H9 (cell line): Measurements from ENCODE around the gene SMIM22. TPM values are rescaled to one million over a fixed set of nuclear protein-coding genes. Genes with fewer than 3 reads are reported as not detected.

ENCODE experiments used
- DNase-seq: peaks from one replicate; pipeline ENCODE4 v3.0.0-alpha.2; 2017
- H2AFZ ChIP-seq: one replicate; pipeline ENCODE4 v1.6.1; 2013; ENCODE audit warnings: mild to moderate bottlenecking, low read length, control low read depth, moderate library complexity
- H2AK5ac ChIP-seq: 2 replicates; pipeline ENCODE4 v1.6.1; 2013; ENCODE audit warnings: low read length, control low read depth, mixed read lengths; ENCODE audit not compliant: insufficient read length
- H2BK120ac ChIP-seq: one replicate; pipeline ENCODE4 v1.6.1; 2013; ENCODE audit warnings: low read depth, mild to moderate bottlenecking, low read length, control low read depth, inconsistent platforms; ENCODE audit not compliant: poor library complexity, severe bottlenecking
- H2BK12ac ChIP-seq: 2 replicates; pipeline ENCODE4 v1.6.1; 2013; ENCODE audit warnings: low read length, control low read depth, mixed read lengths, low read depth; ENCODE audit not compliant: insufficient read length
- H2BK15ac ChIP-seq: 2 replicates; pipeline ENCODE4 v1.6.1; 2013; ENCODE audit warnings: low read depth, low read length, control low read depth
- H2BK20ac ChIP-seq: one replicate; pipeline ENCODE4 v1.6.1; 2013; ENCODE audit warnings: low read depth, mild to moderate bottlenecking, low read length, control low read depth, inconsistent platforms; ENCODE audit not compliant: poor library complexity, severe bottlenecking
- H2BK5ac ChIP-seq: 2 replicates; pipeline ENCODE4 v1.6.1; 2013; ENCODE audit warnings: low read length, control low read depth, mixed read lengths; ENCODE audit not compliant: insufficient read length
- H3K14ac ChIP-seq: 2 replicates; pipeline ENCODE4 v1.6.1; 2013; ENCODE audit warnings: low read length, control low read depth; ENCODE audit not compliant: insufficient read depth
- H3K18ac ChIP-seq: 2 replicates; pipeline ENCODE4 v1.6.1; 2013; ENCODE audit warnings: low read depth, mild to moderate bottlenecking, mixed read lengths, low read length, control low read depth; ENCODE audit not compliant: insufficient read length
- H3K23ac ChIP-seq: 2 replicates; pipeline ENCODE4 v1.6.1; 2013; ENCODE audit warnings: low read length, control low read depth, mixed read lengths, low read depth; ENCODE audit not compliant: insufficient read length
- H3K23me2 ChIP-seq: 2 replicates; pipeline ENCODE4 v1.6.1; 2013; ENCODE audit warnings: low read depth, mild to moderate bottlenecking, mixed read lengths, low read length, control low read depth; ENCODE audit not compliant: insufficient read length, poor library complexity, severe bottlenecking
- H3K27ac ChIP-seq: 2 replicates; pipeline ENCODE4 v1.5.1; 2013; ENCODE audit warnings: low read length, control low read depth, mixed read lengths, low read depth; ENCODE audit not compliant: insufficient read length
- H3K27me3 ChIP-seq: 2 replicates; pipeline ENCODE4 v1.6.1; 2013; ENCODE audit warnings: low read length, control low read depth, inconsistent platforms; ENCODE audit not compliant: insufficient read depth
- H3K4ac ChIP-seq: 2 replicates; pipeline ENCODE4 v1.6.1; 2013; ENCODE audit warnings: low read depth, mild to moderate bottlenecking, control low read depth, inconsistent platforms, low read length, moderate library complexity
- H3K4me1 ChIP-seq: 2 replicates; pipeline ENCODE4 v1.6.1; 2013; ENCODE audit warnings: low read length, control low read depth, inconsistent platforms; ENCODE audit not compliant: insufficient read depth
- H3K4me2 ChIP-seq: 2 replicates; pipeline ENCODE4 v1.6.1; 2013; ENCODE audit warnings: low read length, control low read depth, mixed read lengths; ENCODE audit not compliant: insufficient read length, insufficient read depth
- H3K56ac ChIP-seq: 2 replicates; pipeline ENCODE4 v1.6.1; 2013; ENCODE audit warnings: low read depth, mild to moderate bottlenecking, mixed read lengths, low read length, control low read depth; ENCODE audit not compliant: insufficient read length
- H3K79me1 ChIP-seq: 2 replicates; pipeline ENCODE4 v1.6.1; 2013; ENCODE audit warnings: low read depth, mild to moderate bottlenecking, moderate library complexity, low read length, control low read depth, inconsistent platforms; ENCODE audit not compliant: insufficient read depth, poor library complexity, severe bottlenecking
- H3K79me2 ChIP-seq: 2 replicates; pipeline ENCODE4 v1.6.1; 2013; ENCODE audit warnings: low read length, control low read depth, inconsistent platforms; ENCODE audit not compliant: insufficient read depth
- H3K9ac ChIP-seq: 2 replicates; pipeline ENCODE4 v1.6.1; 2013; ENCODE audit warnings: low read length, control low read depth, mixed read lengths; ENCODE audit not compliant: insufficient read length; ENCODE audit errors: extremely low read depth
- H3K9me3 ChIP-seq: one replicate; pipeline ENCODE4 v1.6.1; 2013; ENCODE audit warnings: low read depth, low read length, inconsistent platforms; ENCODE audit not compliant: control insufficient read depth
- H3T11ph ChIP-seq: one replicate; pipeline ENCODE4 v1.6.1; 2013; ENCODE audit warnings: mild to moderate bottlenecking, low read length, control low read depth, inconsistent platforms
- H4K20me1 ChIP-seq: one replicate; pipeline ENCODE4 v1.6.1; 2013; ENCODE audit not compliant: control insufficient read depth, insufficient read length, insufficient read depth
- H4K5ac ChIP-seq: 2 replicates; pipeline ENCODE4 v1.6.1; 2013; ENCODE audit warnings: low read depth, mild to moderate bottlenecking, mixed read lengths, low read length, control low read depth; ENCODE audit not compliant: insufficient read length
- H4K8ac ChIP-seq: replicated peaks from 2 replicates; pipeline ENCODE4 v1.6.1; 2013; ENCODE audit warnings: low read length, control low read depth, mixed read lengths, low read depth; ENCODE audit not compliant: insufficient read length
- H4K91ac ChIP-seq: 2 replicates; pipeline ENCODE4 v1.6.1; 2013; ENCODE audit warnings: low read depth, mild to moderate bottlenecking, moderate library complexity, mixed read lengths, low read length, control low read depth; ENCODE audit not compliant: insufficient read length
- H3K27ac Mint-ChIP-seq, 3 experiments: 2 replicates in 2 of 3; 3 replicates in 1 of 3; pipeline ENCODE4 v1.8.0; 2020 to 2021; ENCODE audit warnings: mixed read lengths in 3 of 3, mild to moderate bottlenecking in 1 of 3, moderate library complexity in 1 of 3
- H3K27me3 Mint-ChIP-seq: 2 replicates; pipeline ENCODE4 v1.8.0; 2021; ENCODE audit warnings: low read depth, mild to moderate bottlenecking, moderate library complexity, mixed read lengths
- H3K36me3 Mint-ChIP-seq, 3 experiments: 2 replicates in 2 of 3; 3 replicates in 1 of 3; pipeline ENCODE4 v1.8.0; 2020 to 2021; ENCODE audit warnings: low read depth in 3 of 3, mixed read lengths in 3 of 3; ENCODE audit not compliant: insufficient read depth in 1 of 3
- H3K4me1 Mint-ChIP-seq, 2 experiments: 2 replicates each; pipeline ENCODE4 v1.8.0; 2020; ENCODE audit warnings: mixed read lengths in 2 of 2
- H3K4me3 Mint-ChIP-seq, 2 experiments: 2 replicates in 1 of 2; 3 replicates in 1 of 2; pipeline ENCODE4 v1.8.0; 2020 to 2021; ENCODE audit warnings: mild to moderate bottlenecking in 2 of 2, mixed read lengths in 2 of 2, moderate library complexity in 1 of 2
- H3K9me3 Mint-ChIP-seq, 2 experiments: 2 replicates in 1 of 2; 3 replicates in 1 of 2; pipeline ENCODE4 v1.8.0; 2020; ENCODE audit warnings: mild to moderate bottlenecking in 2 of 2, mixed read lengths in 2 of 2, moderate library complexity in 1 of 2
- CTCF ChIP-seq: fragments of 200-600 bp; sonication (generic); conservative IDR thresholded peaks from 3 replicates; pipeline ENCODE4 v1.8.0; 2021; ENCODE audit warnings: antibody characterized with exemption, mild to moderate bottlenecking
- WGBS: extraction: QIAGEN DNeasy Blood & Tissue Kit; methylation state at CpG from one replicate; pipeline ENCODE4 v1.1.7; 2013; ENCODE audit warnings: missing lambda C conversion rate, low lambda C conversion rate, mixed read lengths; ENCODE audit not compliant: insufficient read length; ENCODE audit errors: extremely low coverage; 5-methylcytosine and 5-hydroxymethylcytosine counted together
- total RNA-seq: library from RNA; stranded (reverse); gene quantifications from 2 replicates; pipeline ENCODE4 v1.2.1, GENCODE V29; 2021

The SMIM22 gene
- total RNA-seq, 1 experiment from 2014 or later, result not detected

- Histone ChIP-seq H3K4me1 (no peaks in the 10 kb centered on the region), H3K18ac (no peak overlapping the region), H2BK15ac (no peak overlapping the region), H2AK5ac (no peak overlapping the region), H2BK20ac (no peak overlapping the region), H4K8ac (no peak overlapping the region), H3K9ac (no peak overlapping the region), H3K27me3 (no peaks in the 10 kb centered on the region), H2BK12ac (no peak overlapping the region), H3K79me2 (peaks cover under 1% of the 10 kb centered on the region; the same call in 1 of the 2 replicates), H2BK120ac (no peak overlapping the region), H3K56ac (no peak overlapping the region), H4K20me1 (no peaks in the 10 kb centered on the region), H3K14ac (no peak overlapping the region), H3K79me1 (no peaks in the 10 kb centered on the region), H4K5ac (no peak overlapping the region), H3K27ac (no peak overlapping the region), H3T11ph (no peak overlapping the region), H2AFZ (no peak overlapping the region), H3K4me2 (no peak overlapping the region), H2BK5ac (no peak overlapping the region), H3K23ac (no peak overlapping the region), H4K91ac (no peak overlapping the region), H3K9me3 (no peaks in the 10 kb centered on the region), H3K23me2 (no peaks in the 10 kb centered on the region), H3K4ac (no peak overlapping the region)
- H3K36me3 Mint-ChIP-seq, result peaks cover 36 to 81% (median 71%) of the 10 kb centered on the region in 3 experiments
- H3K4me3 Mint-ChIP-seq, result no peak overlapping the region
- H3K4me1 Mint-ChIP-seq, result no peaks in the 10 kb centered on the region
- H3K27ac Mint-ChIP-seq, result peak overlapping the region in 1 of 3 experiments; percentile 1; a peak in 1 of 7 replicates
- H3K27me3 Mint-ChIP-seq, result no peaks in the 10 kb centered on the region
- DNase-seq, result no peak
- WGBS, result no CpG with 5 or more reads among the region's 5 CpGs
- no peaks in the 10 kb centered on the region for H3K9me3 Mint-ChIP-seq
- TF ChIP-seq CTCF, result no peak
Observed at GRCh38 chr16:4839942-4840341, 44.8 kb downstream of the SMIM22 start.
